GM19397 (cell line): ENCODE measurements around the gene AK5.

Experiments used
- ATAC-seq: cut with Tn5 transposase; IDR thresholded peaks from one replicate; pipeline ENCODE4 v1.9.1; 2021; ENCODE audit warnings: mild to moderate bottlenecking, moderate library complexity; ENCODE audit not compliant: unreplicated experiment

Gene AK5

GRCh38 chr1:77583483-77583882 is 301.7 kb downstream of the AK5 start:
- ATAC-seq, result no peak

GRCh38 chr1:77584884-77585283 is 303.1 kb downstream of the AK5 start:
- no peak for ATAC-seq

GRCh38 chr1:77585610-77586314 is 303.9 kb downstream of the AK5 start:
- no peak for ATAC-seq

GRCh38 chr1:77589231-77589630 is 307.4 kb downstream of the AK5 start:
- no peak for ATAC-seq

- ATAC-seq, result no peak
Observed at GRCh38 chr1:77590651-77591050, 308.8 kb downstream of the AK5 start.

GRCh38 chr1:77592906-77593305 is 311.1 kb downstream of the AK5 start:
- no peak for ATAC-seq

- ATAC-seq, result peak; percentile 87
Observed at GRCh38 chr1:77594366-77595112, 312.7 kb downstream of the AK5 start.

GRCh38 chr1:77597310-77597709 is 315.5 kb downstream of the AK5 start:
- no peak for ATAC-seq

GRCh38 chr1:77605246-77606026 is 323.6 kb downstream of the AK5 start:
- ATAC-seq, result no peak

- no peak for ATAC-seq
Observed at GRCh38 chr1:77608893-77609292, 327.1 kb downstream of the AK5 start.
